Activated CD8-positive, alpha-beta memory T cell treated with anti-CD3 and anti-CD28 coated beads, Interleukin-2, amount 50 U/mL, for 4 hours (primary cell): Measurements from ENCODE around the gene MAML3.

Experiments
- DNase-seq: peaks from one replicate; pipeline ENCODE4 v3.0.0-alpha.2; 2020

Gene MAML3

GRCh38 chr4:139767585-139767984 lies 386.4 kb downstream of the MAML3 start:
- no peak for DNase-seq

DNA sequence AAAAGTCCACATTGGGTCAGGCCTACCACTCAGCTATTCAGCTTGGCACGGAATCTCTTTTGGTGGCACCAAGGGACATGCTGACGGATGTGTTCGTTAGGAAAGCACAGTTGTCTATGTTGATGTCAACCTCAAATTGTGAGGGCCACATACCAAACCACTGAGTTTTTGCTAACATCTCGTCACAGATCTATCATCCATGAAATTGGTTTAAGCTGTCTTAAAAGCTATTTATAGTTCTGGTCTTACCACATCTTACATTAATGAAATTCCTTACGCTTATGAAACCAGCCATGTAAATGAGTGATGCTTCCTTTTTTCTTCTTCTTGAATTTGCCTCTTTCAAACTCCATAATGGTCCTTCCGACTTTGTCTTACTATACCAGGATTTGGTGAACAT lies 386.8 kb downstream of the MAML3 start:
- no peak for DNase-seq

GRCh38 chr4:139764686-139765310 lies 389.2 kb downstream of the MAML3 start:
- no peak for DNase-seq

DNA sequence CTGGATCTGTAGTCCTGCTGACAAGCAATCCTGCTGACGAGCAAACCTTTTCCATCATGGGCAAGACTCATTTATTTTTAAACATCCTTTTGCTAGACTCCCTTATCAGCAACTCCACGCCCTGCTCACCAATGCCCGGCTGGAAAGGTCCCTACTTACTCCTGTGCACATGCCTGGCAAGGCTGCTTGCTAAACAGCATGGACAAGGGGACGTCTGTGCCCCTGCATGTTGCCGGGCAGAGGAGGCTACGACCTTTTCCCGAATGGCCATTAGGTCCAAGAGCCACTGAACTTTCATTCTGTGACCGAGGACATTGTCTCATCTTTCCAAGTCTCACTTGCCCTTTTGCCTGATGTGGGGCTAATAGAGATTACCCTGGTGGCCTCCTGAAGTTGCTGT lies 389.8 kb downstream of the MAML3 start:
- no peak for DNase-seq

DNA sequence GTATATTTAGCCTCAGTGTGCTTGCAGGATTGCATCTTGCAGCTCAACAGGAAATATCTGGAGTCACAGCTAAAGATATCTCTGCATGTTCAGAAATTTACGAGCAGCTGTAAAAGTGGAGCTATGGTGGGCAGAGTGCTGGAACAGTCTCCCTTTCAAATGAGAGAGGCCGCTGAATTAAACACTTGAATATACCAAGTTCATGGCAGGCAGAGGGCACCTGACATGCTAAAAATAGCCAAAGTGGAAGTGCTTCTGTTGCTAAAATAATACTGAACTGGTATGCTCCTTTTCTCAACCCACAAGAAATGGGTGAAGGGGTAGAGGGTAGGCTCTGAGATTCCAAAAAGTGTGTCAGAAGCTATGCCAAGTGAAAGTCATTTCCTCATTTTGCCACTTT lies 390.3 kb downstream of the MAML3 start:
- no peak for DNase-seq

GRCh38 chr4:139763205-139763604 lies 390.8 kb downstream of the MAML3 start:
- no peak for DNase-seq

DNA sequence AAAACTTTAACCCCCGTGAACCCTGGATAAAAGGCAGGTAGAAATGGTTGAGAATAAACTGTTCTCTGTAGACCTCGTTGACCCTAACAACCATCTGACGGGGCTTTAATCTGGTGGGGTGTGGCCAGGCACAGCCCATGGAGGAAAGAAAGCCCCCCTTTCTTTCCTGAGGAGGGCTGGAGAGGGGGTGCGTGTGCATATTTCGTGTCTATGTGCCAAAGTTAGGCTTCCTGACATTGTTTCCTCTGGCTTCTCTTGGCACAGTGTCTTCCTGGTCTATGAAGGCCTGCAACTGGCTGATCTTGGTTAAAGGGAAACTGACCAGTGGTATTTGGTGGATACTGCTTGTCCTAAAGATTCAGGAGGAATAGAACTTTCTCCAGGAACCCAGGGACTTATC lies 391.3 kb downstream of the MAML3 start:
- DNase-seq, result no peak

DNA sequence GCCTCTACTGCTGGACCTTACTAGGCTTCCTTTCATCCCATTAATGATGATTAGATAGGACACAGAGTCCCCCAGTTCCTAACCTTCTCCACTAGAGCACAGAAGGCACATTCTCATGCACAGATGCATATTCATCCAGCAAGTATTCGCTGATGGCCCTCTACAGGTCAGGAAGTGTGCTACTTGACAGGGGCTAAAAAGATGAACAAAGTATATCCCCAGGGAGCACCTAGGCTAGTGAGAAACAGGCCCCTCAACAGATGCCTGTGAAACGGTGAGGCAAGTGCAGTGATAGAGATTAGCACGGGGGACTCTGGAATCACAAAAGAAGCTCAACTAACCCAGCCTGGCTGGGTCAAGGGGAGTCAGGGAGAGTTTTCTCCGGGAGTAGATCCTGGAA lies 392.5 kb downstream of the MAML3 start:
- no peak for DNase-seq

GRCh38 chr4:139760567-139760966 lies 393.4 kb downstream of the MAML3 start:
- no peak for DNase-seq

DNA sequence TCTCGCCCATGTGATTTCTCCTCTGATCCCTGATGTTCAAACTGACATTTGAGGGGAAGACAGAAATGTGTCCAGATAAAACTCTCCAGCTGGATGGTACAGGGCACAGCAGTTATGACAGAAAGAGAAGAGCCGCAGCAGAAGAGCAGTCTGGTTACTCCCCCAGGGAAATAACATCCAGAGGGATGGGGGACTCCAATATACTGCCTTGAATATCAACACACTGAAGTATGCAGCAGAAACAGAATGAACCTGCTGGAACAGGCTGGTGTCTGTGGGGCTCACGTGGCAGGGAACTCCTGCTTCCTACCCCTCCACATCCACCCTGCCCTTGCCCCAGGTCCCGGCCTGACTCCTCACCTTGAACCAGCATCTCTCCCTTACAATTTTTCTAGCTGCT lies 394.9 kb downstream of the MAML3 start:
- no peak for DNase-seq

- no peak for DNase-seq
Measured at GRCh38 chr4:139756391-139757180, 397.4 kb downstream of the MAML3 start.

- no peak for DNase-seq
Measured at GRCh38 chr4:139754938-139755337, 399.0 kb downstream of the MAML3 start.

DNA sequence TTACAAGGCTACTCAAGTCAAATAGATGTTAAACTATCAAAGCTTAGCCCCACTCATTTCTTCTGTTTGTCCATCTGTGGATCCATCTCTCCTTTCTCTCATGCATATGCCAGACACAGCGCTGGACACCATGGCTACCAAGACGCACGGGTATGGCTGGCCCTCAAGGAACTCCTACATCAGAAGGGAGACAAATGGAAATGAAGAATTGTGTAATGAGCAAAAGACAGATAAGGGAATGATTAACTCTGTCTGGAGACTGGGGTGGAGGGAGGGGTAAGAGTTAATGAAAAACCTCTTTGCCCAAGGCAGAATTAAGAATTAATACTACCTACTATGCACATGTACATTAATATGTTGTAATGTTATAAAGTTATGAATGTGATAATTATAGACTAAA lies 400.3 kb downstream of the MAML3 start:
- DNase-seq, result no peak

DNA sequence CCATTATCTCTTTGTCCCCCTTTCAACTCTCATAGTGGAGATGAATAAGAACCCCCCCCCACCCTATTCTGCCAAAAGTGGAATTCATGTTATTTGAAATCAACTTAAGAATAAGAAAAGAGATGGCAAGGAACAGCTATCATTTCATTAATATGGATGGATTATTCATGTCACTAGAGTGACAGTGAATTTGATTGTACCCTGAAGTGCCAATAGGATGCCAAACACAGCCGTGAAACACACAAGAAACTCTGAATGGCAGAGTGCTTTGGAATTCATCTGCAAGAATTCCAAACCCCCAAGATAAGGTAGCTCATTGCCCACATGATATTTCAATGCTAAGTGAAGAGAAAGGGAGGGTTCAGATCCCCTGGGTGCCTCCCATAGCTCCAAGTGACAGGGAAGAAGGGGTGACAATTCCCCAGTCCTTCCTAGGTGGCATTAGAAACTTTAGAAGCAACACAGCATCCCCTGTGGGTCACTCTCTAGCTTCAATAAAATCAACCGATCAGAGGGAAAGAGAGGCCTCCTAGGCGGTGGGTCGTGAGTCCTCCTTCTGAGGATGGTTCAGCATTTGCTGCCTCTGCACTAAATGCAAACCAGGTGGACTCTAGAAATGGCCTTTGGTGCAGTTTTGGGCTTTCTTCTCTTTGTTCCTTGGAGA lies 404.0 kb downstream of the MAML3 start:
- DNase-seq, result no peak

DNA sequence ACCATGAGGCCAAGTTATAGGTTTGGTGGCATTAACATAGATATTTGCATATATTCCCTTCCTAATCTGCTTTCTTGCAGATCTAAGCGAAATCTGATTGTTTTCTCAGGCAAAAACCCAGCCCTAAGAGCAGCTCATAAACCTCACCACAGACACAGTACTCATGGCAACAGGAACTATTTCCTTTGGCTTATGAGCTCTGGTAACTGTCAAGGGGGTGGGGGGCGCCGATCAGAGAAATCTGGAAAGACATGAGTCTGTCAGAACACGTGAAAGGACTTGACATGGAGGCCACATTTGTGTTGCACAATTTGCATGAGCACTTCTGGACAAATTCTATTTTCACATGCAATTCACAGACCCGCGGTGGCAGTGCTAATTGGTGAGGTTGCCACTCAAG lies 404.6 kb downstream of the MAML3 start:
- DNase-seq, result no peak

DNA sequence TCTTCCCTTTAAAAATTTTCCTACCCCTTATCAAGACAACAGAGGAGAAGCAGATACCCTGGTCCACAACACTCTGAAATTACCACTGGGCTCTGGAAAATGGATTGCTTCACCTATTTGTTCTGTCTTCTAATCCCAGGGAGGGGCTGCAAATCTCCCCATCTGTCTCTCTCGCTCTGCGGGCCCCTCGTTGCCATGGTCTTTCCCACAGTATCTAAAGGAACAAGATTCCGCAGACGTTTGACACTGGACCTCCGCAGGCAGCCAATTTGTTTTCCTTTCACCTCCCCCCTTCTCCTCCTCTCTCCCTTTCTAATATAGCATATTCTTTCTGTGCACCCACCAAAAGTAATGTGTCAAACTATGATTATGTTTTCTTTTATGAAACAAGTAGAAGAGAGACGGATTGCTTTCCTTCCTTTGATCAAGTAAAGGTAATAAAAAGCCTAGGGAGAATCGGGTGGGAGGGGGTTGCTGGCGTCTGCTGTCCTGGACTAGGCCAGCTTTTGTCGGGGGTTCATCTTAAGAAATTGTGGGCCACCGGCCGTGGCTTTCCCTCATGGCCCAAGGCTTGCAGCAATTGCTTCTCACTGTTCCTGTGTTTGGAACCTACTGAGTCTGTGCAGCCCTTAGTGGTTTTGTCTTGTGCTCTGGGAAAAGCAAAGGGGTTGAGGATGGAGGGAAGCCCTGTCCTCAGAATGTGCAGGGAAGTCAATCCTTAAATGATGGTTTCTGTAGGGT lies 407.4 kb downstream of the MAML3 start:
- no peak for DNase-seq

DNA sequence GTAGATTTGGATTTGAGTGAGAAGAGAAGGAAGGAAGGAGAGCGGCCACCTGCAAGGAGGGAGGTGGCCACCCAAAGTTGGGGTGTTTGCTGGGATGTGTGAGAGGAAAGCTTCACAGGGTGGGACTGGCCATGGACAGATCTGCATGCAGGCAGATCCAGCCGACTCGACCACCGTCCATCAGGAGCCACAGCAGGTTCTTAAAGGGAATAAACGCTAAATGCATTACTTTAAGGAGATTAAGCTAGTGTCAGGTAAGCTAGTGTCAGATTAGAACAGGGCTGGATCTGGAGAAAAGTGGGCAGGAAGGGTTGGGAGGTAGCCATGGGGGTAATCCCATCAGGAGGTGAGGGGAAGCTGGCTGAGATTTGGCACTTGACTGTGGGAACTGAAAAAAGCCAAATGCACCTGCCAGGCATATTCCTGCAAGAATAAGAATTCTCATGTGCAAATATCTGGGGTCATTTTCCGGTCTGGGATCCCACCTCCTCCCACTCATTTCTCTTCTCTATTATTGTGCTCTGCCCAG lies 408.8 kb downstream of the MAML3 start:
- DNase-seq, result no peak

DNA sequence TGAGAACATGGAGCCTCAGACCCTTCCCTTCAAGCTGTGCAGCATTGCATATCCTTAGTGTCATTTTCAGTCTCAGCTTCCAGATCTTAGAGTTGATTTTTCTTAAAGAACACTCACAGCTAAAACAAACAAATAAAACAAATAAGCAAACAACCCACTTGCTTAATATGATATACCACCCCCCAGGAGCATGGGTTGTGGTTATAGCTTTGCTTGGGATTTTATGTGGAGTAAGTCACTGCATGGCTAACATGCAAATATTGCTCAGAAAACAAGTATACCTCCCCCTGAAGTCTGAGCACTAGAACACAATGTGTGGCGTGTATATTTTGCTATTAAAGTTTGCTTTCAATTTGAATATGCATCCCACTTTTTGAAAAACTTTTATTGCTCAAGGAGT lies 409.8 kb downstream of the MAML3 start:
- no peak for DNase-seq

DNA sequence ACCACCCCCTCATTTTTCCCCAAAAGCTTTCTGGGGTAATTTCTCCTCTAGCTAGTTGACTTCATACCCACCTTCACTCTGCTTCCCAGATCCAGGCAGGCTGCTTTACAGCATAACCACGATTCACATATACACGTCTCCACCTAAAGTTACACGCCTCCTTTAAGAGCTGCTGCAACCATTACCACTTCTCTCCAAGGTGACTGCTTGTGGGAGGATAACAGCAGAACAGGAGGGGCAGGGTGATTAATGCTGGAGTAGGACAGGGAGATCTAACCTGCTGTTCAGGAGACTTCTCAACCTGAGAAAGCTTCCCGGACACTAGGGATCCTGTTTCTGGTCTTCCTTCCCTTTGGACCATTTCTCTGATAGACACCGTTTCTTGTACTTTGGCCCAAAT lies 411.0 kb downstream of the MAML3 start:
- no peak for DNase-seq

DNA sequence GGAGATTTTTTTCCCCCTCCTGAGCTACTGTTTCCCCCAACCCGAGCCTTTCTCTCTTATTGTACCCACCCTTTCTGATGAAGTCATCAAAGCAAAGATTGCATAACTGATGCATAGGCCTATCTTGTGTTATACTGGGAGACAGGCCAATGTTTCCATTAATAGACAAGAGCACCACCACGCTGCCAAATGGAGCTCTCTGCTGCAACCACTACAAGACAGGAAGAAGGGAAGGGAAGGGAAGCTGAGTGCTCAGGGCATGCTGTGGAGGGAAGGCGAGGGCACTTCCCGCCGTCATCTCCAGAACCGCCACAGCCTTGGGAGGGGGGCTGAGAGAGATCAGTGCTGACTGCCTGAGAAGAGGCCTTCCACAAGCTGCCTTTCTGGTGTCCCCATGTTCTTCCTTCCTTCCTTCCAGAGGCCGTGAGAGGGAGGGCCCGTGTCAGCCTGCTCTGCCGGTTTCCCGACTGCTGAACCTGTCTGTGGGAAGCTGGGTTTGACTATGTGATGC lies 413.4 kb downstream of the MAML3 start:
- no peak for DNase-seq

DNA sequence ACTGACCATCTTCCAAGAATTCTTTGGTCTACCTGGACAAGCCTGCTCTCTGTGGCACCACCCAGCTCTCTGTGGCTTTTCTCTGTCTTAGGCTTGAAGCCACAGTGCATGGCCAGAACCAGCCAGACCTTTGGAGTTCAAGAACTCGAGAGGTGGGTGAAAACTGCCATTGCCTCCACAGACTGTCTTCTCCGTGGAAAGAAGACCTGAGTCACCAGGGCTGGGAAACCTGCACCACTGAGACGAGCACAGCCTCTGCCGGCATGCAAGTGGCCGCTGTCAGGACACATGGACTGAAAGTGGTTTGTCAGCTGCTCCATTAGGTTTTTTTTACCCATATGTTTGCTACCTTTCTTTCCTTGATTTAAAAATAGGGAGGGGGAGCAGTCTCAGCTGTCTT lies 413.9 kb downstream of the MAML3 start:
- DNase-seq, result no peak

DNA sequence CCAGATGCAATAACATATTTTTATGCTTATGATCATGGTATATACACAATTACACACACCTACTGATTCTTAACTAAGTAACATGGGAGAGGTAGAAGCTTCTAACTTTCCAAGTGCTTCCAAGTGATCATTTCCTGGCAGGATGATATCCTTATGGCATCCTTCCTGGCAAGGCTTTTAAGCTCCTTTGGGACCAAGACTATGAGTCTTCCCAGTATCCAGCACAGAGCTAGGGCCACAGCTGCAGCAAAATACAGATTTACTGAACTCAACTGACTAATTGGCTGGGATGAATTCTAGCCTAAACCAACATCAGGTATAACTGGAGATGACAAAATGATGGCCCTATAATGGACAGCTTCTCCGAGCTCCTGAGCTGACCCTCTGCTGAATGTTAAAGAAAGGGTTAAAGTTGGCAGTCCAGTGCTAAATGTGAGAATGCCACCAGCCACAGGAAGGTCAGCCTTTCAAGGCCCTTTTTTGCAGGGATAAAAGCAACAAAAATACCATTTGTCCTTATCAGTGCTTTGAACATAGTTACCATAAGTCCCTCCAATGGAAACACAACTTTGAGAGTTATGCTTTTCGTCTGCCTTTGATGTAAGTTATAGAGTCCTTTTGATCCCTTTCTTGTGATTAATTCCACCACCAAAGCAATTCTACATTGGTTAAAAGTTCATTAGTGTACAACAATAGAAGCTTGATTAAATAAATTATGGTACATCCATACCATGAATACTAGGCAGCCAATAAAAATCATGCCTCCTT lies 415.0 kb downstream of the MAML3 start:
- DNase-seq, result no peak
